HG02759 (cell line): ENCODE results near the gene RASGRF1.
"Not testable (repeated sequence)": the region's sequence is repeated elsewhere in the genome, so short reads cannot be mapped to it uniquely, and the experiment has no call there.

Experiments
- ATAC-seq: cut with Tn5 transposase; IDR thresholded peaks from one replicate; pipeline ENCODE4 v1.9.1; 2021; ENCODE audit warnings: mild to moderate bottlenecking, moderate library complexity; ENCODE audit not compliant: unreplicated experiment

RASGRF1 gene

GRCh38 chr15:79016527-79017170 is 73.9 kb downstream of the RASGRF1 start:
- ATAC-seq, result no peak

GRCh38 chr15:79015416-79015815 is 75.2 kb downstream of the RASGRF1 start:
- ATAC-seq, result no peak

DNA sequence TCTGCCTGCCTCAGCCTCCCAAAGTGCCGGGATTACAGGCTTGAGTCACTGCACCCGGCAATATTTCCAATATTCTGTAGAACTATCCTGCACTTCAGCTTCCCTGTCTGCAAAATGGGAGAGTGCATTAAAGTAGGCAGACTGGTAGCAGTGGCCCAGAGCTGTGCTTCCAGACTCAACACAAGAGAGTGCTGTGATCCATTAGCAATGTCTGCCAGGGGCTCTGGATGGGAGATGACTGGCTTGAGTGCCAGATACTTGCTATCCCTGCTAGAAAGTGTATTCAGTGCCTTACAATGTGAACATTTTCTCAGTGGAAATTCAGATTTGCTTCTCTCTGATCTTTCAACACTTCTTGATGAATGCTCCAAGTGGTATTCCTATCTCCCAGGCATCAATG is 80.3 kb downstream of the RASGRF1 start:
- no peak for ATAC-seq

DNA sequence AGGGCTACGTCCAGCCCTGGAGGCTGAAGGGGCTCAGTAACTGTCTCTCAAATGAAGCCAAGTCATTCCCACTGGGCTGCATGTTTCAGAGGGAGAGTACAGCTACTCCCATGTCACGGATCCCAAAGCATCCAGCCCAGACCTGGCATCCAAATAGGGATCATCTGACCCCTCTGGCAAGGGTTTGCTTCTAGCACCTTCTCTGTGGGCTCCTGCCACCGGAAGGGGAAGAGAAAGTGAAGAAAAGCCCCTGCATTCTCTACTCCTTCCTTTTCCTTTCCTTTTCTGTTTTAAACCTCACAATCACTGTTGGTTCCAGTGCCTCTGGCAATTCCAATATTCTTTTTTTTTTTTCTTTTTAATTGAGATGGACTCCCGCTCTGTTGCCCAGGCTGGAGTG is 81.2 kb downstream of the RASGRF1 start:
- no peak for ATAC-seq

- ATAC-seq, result no peak
Observed at GRCh38 chr15:79008659-79009058, 81.9 kb downstream of the RASGRF1 start.

GRCh38 chr15:79007066-79007465 is 83.5 kb downstream of the RASGRF1 start:
- no peak for ATAC-seq

GRCh38 chr15:79006071-79006470 is 84.5 kb downstream of the RASGRF1 start:
- no peak for ATAC-seq

- ATAC-seq, result peak; percentile 85
Observed at GRCh38 chr15:79004336-79004735, 86.2 kb downstream of the RASGRF1 start.

GRCh38 chr15:79003896-79004295 is 86.7 kb downstream of the RASGRF1 start:
- no peak for ATAC-seq

- no peak for ATAC-seq
Observed at GRCh38 chr15:79003301-79003700, 87.3 kb downstream of the RASGRF1 start.

DNA sequence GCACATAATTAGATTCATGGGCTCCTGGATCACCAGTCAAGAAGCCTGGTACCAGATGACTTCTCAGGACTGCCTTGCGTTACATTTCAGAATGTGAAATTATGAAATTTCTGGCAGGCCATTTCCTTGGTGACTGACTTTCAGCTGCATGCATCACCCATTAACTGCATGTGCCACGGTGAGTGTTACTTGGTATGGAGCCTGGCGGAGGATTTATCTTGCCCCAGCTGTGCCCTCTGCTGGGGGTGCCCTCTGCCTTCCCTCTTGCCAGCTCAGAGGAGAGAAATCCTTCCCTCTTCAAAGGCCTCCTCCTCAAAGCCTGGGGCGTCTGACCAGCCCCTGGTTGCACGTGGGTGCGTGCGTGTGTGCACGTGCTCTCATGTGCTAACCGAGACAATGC is 88.0 kb downstream of the RASGRF1 start:
- ATAC-seq, result no peak

DNA sequence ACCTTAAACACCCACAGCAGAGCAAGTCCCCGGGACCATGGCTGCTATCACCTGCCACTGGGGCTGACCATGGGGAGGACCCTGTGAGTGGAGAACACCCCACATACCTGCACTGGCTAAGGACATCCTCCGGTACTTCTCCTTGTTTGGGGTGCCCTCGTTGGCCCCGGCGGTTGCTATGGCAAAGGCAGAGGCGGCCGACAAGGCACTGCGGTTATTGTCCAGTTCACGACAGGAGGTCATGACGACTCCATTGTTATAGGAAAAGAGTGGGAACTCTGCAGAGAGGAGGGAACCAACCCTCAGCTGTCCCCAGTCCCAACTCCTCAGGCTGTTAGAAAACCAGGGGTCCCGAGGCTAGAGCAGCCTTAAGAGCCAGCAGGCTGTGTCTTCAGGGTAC is 90.9 kb downstream of the RASGRF1 start:
- no peak for ATAC-seq

- no peak for ATAC-seq
Observed at GRCh38 chr15:78998526-78998925, 92.1 kb downstream of the RASGRF1 start.

- ATAC-seq, result no peak
Observed at GRCh38 chr15:78997981-78998499, 92.5 kb downstream of the RASGRF1 start.

DNA sequence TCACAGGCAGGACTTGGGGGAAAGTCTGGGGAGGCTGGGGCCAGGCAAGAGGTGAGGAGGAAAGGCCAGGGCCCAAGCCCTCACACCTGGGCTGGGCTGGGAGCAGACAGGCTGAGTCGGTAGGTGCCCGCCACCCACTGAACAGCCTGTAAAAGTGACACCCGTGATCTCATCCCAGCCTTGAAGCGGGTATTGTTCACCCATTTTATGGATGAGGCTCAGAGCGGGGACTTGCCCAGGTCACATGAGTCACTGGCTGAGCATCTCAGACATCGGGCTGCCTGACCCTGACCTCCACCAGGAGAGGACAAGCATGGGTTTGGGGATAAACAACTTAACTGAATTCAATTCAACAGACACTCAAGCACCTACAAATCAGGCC is 93.7 kb downstream of the RASGRF1 start:
- no peak for ATAC-seq

DNA sequence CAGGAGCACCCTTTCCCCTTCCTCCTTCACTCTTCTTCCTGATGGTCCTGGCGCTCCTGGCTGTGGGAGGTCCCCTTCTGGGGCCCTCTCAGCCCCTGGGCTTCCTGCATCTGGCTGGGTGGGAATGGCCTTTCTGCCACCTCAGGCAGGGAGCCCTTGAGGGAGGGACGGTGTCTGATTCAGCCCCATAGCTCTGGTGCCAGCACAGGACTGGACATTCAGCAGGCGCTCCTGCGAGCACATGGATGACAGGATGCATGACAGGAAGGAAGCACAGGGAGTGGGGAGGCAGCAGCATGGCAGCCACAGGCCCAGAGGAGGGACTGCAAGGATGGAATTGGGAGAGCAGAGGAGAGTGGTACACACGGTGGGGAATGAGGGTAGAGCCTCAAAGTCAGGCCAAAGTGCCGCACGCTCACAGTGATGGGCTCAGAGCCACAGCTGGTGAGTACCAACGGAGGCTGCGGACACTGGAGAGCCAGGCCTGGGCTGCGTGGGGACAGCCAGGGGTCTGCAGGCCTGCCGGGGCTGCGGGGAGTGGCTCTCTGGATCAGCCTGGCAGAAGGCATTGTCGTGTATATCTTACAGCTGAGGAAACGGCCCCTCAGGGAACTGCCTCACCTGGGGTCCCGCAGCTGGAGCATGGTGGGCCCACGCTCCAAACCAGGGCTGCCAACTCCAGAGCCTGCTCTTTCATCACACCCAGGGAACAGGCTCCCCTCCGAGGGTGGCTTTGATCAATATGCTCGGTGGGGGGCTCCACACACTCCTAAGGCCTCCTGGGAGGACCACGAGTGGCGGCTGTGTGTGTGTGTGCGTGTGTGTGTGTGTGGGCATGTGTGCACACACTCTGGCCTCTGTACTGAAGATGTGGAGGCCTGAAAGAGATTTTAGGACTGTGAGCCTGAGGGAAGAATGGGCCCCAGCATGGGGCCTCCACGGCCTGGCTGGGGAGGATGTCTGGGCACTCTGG is 94.4 kb downstream of the RASGRF1 start:
- no peak for ATAC-seq

- ATAC-seq, result not testable (repeated sequence)
Observed at GRCh38 chr15:78995161-78995560, 95.4 kb downstream of the RASGRF1 start.

GRCh38 chr15:78993931-78994530 is 96.5 kb downstream of the RASGRF1 start:
- ATAC-seq, result no peak

DNA sequence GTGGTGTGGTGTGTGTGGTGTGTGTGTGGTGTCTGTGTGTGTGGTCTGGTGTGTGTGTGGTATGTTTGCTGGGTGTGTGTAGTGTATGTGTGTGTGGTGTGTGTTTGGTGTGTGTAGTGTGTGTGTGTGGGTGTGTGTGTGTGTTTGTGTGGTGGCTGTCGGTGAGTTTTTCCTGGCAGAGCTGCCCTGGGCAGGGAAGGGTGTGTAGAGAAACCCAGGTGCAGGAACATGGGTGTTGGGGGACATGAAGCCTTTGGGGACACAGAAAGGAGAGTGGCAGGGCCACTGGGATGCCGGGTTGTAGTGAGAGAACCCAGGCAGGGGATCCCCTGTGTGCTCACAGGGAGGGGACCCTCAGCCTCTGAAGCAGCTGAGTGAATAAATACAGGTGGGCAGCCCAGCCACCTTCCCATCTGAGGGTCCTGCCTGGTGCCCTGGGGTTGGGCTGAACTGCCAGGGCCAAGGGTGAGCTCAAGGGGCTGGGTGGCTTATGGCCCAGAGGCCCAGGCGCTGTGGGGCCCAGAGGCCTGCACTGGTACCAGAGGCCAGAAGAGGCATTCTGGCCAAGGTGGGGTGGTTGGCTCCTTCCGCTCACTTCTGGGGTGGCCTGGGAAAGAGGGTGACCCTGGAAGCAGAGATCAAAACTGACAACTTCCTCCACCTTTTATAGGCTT is 97.2 kb downstream of the RASGRF1 start:
- ATAC-seq, result no peak

- ATAC-seq, result no peak
Observed at GRCh38 chr15:78992416-78993256, 97.9 kb downstream of the RASGRF1 start.
